ENCODE results near the gene SNX25.

SNX25 gene

DNA sequence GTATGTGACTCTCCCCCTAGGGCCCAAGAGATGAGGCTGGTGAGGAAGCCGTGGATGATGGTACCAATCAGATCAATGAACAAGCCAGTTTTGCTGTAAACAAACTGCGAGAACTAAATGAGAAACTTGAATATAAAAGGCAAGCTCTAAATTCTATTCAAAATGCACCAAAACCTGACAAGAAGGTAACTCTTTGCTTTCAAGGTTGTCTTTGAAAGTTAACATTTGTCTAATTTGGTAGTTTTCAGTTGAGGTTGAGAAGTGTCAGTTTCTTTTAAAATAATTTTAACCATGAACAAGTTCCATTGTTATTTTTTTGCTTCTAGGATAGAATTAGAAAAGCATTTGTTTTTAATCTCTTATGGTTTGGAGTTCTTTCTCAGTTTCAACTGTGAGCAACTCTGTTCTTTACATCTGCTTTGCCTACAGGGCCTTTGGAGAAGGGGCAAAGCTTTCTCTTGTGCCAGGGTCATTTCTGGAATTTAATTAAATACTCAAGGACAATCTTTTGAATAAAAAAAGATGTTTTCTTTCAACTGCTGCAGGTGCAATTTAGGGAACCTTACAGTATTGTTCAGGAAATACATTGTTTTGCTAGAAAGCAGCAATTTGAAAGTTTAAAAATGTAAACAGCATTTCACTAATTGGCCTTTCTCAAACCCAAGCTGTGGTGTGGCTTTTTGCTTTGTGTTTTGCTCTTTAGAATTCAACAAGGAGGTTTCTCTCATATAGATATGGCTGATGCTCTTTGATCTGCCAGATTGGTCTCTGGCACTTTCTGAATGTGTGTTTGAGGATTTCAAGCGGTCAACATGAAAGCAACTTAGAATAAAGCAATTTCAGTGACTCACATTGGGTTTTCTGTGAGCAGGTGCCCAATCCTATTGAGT lies 123.4 kb downstream of the SNX25 start:
- no peak overlapping the region for H3K4me2 ChIP-seq
- H3K9me3 ChIP-seq (replicated peaks in 1 of 11), result peaks cover 3 to 28% (median 18%) of the 10 kb centered on the region in 11 experiments; a peak in 19 of 22 replicates
- H3K4me1 ChIP-seq, result no peaks in the 10 kb centered on the region
- H3K36me3 ChIP-seq, result peaks cover 56 to 100% (median 92%) of the 10 kb centered on the region in 11 experiments
- no peaks in the 10 kb centered on the region for H3K27me3 ChIP-seq
- H3K4me3 ChIP-seq, result no peak overlapping the region
- no peak overlapping the region for H3K9ac ChIP-seq
- no peak for TF ChIP-seq Cebpa-rat (IDR thresholded peaks at IDR 0.05)
- H3K27ac ChIP-seq, result no peak overlapping the region
- peaks cover 0 to 6% (median 0%) of the 10 kb centered on the region in 11 experiments; a peak in 2 of 22 replicates for H4K20me1 ChIP-seq

DNA sequence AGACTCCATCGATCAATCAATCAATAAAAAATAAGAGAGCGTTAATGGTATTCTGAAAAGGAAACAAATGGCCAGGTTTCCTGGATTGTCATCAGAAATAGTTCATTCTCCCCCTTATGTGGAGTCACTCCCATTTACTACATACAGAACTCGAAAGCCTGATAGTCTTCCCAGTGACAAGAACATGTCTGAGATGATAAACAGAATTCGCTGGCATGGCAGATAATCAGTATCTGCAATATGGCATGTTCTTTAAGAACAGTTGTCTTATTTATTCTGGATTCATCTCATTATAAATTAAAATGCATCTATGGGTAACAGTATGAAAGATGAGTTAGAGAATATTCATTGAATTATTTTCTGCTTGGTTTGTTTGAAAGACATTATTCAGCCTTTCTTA lies 124.9 kb downstream of the SNX25 start:
- Histone ChIP-seq H3K4me3 (no peak overlapping the region), H3K9me3 (replicated peaks in 1 of 11) (peaks cover 13 to 26% (median 21%) of the 10 kb centered on the region in 11 experiments), H4K20me1 (peaks cover 0 to 6% (median 0%) of the 10 kb centered on the region in 11 experiments; a peak in 2 of 22 replicates), H3K36me3 (peaks cover 54 to 100% (median 92%) of the 10 kb centered on the region in 11 experiments), H3K4me1 (peaks cover 0 to 1% (median 0%) of the 10 kb centered on the region in 10 experiments; a peak in 3 of 20 replicates), H3K27ac (no peak overlapping the region), H3K27me3 (no peaks in the 10 kb centered on the region), H3K9ac (no peak overlapping the region), H3K4me2 (no peak overlapping the region)
- TF ChIP-seq Cebpa-rat (IDR thresholded peaks at IDR 0.05), result no peak

DNA sequence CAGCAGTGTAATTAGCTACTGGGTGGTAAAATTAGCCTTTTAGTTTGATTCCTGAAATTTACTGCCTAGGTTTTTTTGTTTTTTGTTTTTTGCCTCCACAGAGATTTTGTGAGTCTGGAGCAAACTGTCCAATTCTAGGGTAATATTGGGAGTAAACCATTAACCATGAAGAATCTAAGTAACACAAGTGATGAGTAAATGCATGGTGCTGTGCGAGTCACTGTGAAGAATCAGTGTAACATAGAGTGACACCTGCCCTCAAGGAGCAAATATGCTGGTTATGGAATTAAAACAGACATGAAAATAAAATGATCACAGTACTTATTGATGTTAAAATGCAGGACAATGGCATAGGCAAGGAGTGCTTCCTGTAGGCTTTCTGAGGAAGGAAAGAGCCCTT lies 126.2 kb downstream of the SNX25 start:
- TF ChIP-seq Cebpa-rat (IDR thresholded peaks at IDR 0.05), result no peak
- H3K27ac ChIP-seq, result no peak overlapping the region
- H3K4me3 ChIP-seq, result no peak overlapping the region
- peaks cover 60 to 100% (median 93%) of the 10 kb centered on the region in 11 experiments for H3K36me3 ChIP-seq
- H3K4me2 ChIP-seq, result no peak overlapping the region
- no peaks in the 10 kb centered on the region for H3K27me3 ChIP-seq
- H3K9me3 ChIP-seq (replicated peaks in 1 of 11), result peaks cover 13 to 20% (median 16%) of the 10 kb centered on the region in 11 experiments
- H3K9ac ChIP-seq, result no peak overlapping the region
- peaks cover 0 to 14% (median 2%) of the 10 kb centered on the region in 10 experiments; a peak in 8 of 20 replicates for H3K4me1 ChIP-seq
- H4K20me1 ChIP-seq, result peaks cover 0 to 6% (median 0%) of the 10 kb centered on the region in 11 experiments; a peak in 4 of 22 replicates

DNA sequence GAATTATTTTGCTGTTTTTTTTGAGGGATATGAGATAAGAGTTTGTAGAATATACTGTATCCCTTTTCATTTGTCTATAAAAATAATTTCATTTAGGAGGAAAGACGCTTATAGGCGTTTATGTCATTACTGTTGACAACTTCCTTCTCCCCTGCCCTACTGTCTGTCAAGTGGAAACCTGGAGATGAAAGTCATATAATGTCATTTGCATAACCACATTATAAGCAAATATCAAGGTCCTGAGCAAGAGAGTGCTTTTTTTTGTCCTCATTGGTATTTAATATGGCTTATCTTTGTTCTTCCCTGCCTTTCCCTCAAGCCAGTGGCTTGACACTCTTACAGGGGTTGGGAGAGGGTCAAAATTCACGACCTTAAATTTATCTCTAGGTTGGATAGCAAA lies 130.5 kb downstream of the SNX25 start:
- no peak overlapping the region for H3K27ac ChIP-seq
- peak overlapping the region in 3 of 11 experiments; percentile 0 to 24 (median 9); a peak in 4 of 22 replicates for H3K4me2 ChIP-seq
- H3K9ac ChIP-seq, result no peak overlapping the region
- peaks cover 59 to 100% (median 94%) of the 10 kb centered on the region in 11 experiments for H3K36me3 ChIP-seq
- H4K20me1 ChIP-seq, result peaks cover 0 to 7% (median 0%) of the 10 kb centered on the region in 11 experiments; a peak in 3 of 22 replicates
- peaks cover 9 to 24% (median 15%) of the 10 kb centered on the region in 10 experiments for H3K4me1 ChIP-seq
- no peak overlapping the region for H3K4me3 ChIP-seq
- no peak for TF ChIP-seq Cebpa-rat (IDR thresholded peaks at IDR 0.05)
- peaks cover 13 to 20% (median 16%) of the 10 kb centered on the region in 11 experiments for H3K9me3 ChIP-seq (replicated peaks in 1 of 11)
- no peaks in the 10 kb centered on the region for H3K27me3 ChIP-seq

DNA sequence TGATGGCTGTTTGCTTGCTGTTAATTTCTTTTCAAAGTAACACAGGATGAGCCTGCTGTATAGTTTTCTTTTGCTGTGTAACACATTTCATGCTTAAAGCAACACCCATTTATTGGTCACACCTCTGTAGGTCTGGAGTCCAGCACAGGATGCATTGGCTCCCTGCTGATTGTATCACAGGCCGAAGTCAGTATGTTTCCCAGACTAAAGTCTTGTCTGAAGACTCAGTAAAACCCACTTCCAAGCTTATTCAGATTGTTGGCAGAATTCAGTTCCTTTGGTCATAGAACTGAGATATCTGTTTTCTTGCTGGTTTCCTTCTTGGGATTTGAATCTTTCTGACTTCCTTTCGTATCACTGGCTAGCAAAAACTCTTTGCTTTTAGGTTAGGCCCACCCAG lies 132.0 kb downstream of the SNX25 start:
- TF ChIP-seq Cebpa-rat (IDR thresholded peaks at IDR 0.05), result no peak
- Histone ChIP-seq H4K20me1 (peaks cover 0 to 7% (median 0%) of the 10 kb centered on the region in 11 experiments; a peak in 3 of 22 replicates), H3K9me3 (replicated peaks in 1 of 11) (peaks cover 13 to 20% (median 16%) of the 10 kb centered on the region in 11 experiments), H3K27me3 (no peaks in the 10 kb centered on the region), H3K9ac (no peak overlapping the region), H3K36me3 (peaks cover 58 to 99% (median 93%) of the 10 kb centered on the region in 11 experiments), H3K4me1 (peaks cover 19 to 30% (median 21%) of the 10 kb centered on the region in 10 experiments), H3K4me2 (no peak overlapping the region), H3K27ac (no peak overlapping the region), H3K4me3 (no peak overlapping the region)

DNA sequence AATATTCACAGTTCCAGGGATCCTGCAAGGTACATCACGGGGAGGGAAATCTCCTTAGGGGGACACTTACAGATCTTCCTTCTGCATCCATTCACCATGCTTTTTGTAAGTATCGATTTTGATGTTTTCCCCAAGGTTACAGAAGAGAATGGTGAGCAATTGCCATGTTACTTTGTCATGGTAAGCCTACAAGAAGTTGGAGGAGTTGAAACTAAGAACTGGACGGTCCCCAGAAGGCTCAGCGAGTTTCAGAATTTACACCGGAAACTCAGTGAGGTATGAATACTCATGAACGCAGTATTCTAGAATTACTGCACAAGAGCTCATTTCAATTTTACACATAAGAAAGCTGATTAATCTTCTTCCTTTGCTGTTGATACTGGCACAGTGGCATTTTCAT lies 132.4 kb downstream of the SNX25 start:
- peaks cover 13 to 20% (median 16%) of the 10 kb centered on the region in 11 experiments for H3K9me3 ChIP-seq (replicated peaks in 1 of 11)
- no peak overlapping the region for H3K4me3 ChIP-seq
- peaks cover 0 to 7% (median 0%) of the 10 kb centered on the region in 11 experiments; a peak in 3 of 22 replicates for H4K20me1 ChIP-seq
- no peak overlapping the region for H3K9ac ChIP-seq
- no peaks in the 10 kb centered on the region for H3K27me3 ChIP-seq
- H3K36me3 ChIP-seq, result peaks cover 63 to 99% (median 93%) of the 10 kb centered on the region in 11 experiments
- peaks cover 19 to 30% (median 21%) of the 10 kb centered on the region in 10 experiments for H3K4me1 ChIP-seq
- no peak overlapping the region for H3K27ac ChIP-seq
- no peak overlapping the region for H3K4me2 ChIP-seq
- no peak for TF ChIP-seq Cebpa-rat (IDR thresholded peaks at IDR 0.05)

DNA sequence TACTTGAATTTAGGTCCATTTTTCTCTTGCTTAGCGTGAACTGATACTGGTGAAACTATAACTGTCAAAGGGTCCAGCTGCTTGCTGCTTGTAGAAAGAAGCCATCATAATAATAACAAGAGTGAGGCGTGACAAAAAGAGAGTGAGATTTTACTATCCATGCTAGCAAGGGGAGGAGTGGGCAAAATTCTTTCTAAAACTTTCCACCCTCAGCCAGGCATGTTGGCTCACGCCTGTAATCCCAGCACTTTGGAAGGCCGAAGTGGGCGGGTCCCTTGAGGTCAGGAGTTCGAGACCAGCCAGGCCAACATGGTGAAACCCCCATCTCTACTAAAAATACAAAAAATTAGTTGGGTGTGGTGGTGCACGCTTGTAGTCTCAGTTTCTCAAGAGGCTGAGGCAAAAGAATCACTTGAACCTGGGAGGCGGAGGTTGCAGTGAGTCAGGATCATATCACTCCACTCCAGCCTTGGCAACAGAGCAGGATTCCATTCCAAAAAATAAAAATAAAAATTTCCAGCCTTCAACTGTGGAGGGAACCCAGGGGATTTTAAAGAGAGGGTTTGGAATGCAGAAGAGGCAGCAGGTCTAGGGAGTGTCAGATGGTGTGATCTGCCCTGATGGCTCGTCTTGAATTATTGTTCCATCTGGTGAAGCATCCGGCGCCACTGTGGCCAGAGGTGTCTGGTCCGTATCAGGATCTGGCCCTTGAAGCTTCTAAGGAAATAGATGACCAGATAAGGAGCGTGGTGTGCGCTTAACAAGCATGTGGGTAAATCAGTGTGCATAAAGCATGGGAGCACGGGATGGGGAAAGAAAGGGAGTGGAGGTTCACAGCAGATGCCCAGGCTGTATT lies 134.6 kb downstream of the SNX25 start:
- no peak for TF ChIP-seq Cebpa-rat (IDR thresholded peaks at IDR 0.05)
- Histone ChIP-seq H3K27me3 (no peaks in the 10 kb centered on the region), H3K9ac (peak overlapping the region in 1 of 11 experiments; percentile 30; a peak in 1 of 22 replicates), H3K4me2 (peak overlapping the region in 6 of 11 experiments; percentile 17 to 62 (median 30); a peak in 5 of 22 replicates), H3K4me3 (no peak overlapping the region), H4K20me1 (peaks cover 0 to 7% (median 0%) of the 10 kb centered on the region in 11 experiments; a peak in 3 of 22 replicates), H3K4me1 (peaks cover 19 to 30% (median 21%) of the 10 kb centered on the region in 10 experiments), H3K9me3 (replicated peaks in 1 of 11) (peaks cover 0 to 6% (median 3%) of the 10 kb centered on the region in 11 experiments; a peak in 12 of 22 replicates), H3K36me3 (peaks cover 74 to 99% (median 93%) of the 10 kb centered on the region in 11 experiments), H3K27ac (0 out of 22 replicates have a peak overlapping the region, but pooled peaks of 1 of the 11 experiments have one; percentile 7)
